HEK293 (cell line): Measurements from ENCODE around the gene SAMD1.

Experiments used
- BCL11A ChIP-seq: fragments of 450-650 bp; formaldehyde crosslinking; IDR thresholded peaks from 2 replicates; pipeline ENCODE4 v1.5.1; 2016; ENCODE audit warnings: low read depth, missing biosample characterization, missing genetic modification characterization
- ZNF155 ChIP-seq: fragments of 450-650 bp; formaldehyde crosslinking; IDR thresholded peaks from 2 replicates; pipeline ENCODE4 v1.5.1; 2016; ENCODE audit warnings: missing biosample characterization, missing genetic modification characterization
- TF ChIP-seq, protein P1 (sequence below): fragments of 450-650 bp; formaldehyde crosslinking; IDR thresholded peaks from 2 replicates; pipeline ENCODE4 v1.5.1; 2016; ENCODE audit warnings: missing biosample characterization, missing genetic modification characterization

DNA sequence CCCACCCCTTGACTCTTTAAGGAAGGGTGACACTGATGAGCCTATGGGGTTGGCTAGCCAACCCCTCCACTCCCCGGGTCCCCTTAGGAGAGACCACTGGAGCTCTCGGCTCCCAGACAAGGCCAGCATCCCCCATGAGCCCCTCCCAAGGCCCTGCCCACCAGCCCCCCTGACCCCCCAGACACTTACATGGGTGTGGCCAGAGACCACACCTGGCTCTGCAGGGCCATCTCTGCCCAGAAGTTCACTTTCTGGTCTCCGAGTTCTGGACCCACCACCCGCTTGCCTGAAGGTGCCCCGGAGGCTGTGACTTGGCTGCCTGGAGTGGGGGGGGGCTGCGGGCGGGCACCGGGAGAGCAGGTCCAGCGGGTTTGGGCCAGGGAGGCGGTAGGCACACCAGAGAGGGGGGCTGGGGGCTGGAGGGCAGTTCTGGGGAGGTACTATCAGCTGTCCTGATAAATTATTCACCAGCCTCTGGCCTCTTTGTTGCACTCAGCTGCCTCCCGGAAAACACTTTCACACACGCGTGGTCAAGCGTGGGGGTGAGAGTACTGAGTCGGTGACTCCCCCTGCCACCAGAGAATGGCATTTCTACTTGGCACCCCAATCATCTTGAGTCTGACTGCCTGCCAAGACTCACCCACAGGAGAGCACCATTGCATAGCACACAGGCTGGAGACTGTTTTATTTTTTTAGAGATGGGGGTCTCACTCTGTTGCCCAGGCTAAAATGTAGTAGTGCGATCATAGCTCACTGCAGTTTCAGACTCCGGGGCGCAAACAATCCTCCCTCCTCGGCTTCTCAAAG lies 28.6 kb downstream of the SAMD1 start, which contains the start of gene PALM3:
- TF ChIP-seq BCL11A (tag by site-specific recombination) (no peak), ZNF155 (no peak)
- TF ChIP-seq, protein P1, sequence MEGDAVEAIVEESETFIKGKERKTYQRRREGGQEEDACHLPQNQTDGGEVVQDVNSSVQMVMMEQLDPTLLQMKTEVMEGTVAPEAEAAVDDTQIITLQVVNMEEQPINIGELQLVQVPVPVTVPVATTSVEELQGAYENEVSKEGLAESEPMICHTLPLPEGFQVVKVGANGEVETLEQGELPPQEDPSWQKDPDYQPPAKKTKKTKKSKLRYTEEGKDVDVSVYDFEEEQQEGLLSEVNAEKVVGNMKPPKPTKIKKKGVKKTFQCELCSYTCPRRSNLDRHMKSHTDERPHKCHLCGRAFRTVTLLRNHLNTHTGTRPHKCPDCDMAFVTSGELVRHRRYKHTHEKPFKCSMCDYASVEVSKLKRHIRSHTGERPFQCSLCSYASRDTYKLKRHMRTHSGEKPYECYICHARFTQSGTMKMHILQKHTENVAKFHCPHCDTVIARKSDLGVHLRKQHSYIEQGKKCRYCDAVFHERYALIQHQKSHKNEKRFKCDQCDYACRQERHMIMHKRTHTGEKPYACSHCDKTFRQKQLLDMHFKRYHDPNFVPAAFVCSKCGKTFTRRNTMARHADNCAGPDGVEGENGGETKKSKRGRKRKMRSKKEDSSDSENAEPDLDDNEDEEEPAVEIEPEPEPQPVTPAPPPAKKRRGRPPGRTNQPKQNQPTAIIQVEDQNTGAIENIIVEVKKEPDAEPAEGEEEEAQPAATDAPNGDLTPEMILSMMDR: no peak
